Thyroid gland (tissue), 4 donors: ENCODE measurements around the gene FAAP100. TPM values are rescaled to one million over a fixed set of nuclear protein-coding genes. Genes with fewer than 3 reads are reported as not detected.

Experiments used
- DNase-seq, 2 donors: peaks; one replicate each; pipeline ENCODE4 v3.0.0-alpha.2; 2019
- H3K27ac ChIP-seq, 3 donors: fragments of 200-600 bp; sonication (generic); 1 replicate in 2 of 3; 2 replicates in 1 of 3; pipeline ENCODE4 v1.5.1; 2016 to 2019; ENCODE audit warnings: mild to moderate bottlenecking in 1 of 3, moderate library complexity in 1 of 3
- H3K27me3 ChIP-seq: fragments of 200-600 bp; sonication (generic); one replicate; pipeline ENCODE4 v1.5.1; 2019
- H3K36me3 ChIP-seq, 2 donors: fragments of 200-600 bp; sonication (generic); one replicate each; pipeline ENCODE4 v1.5.1; 2016 to 2019
- H3K4me1 ChIP-seq, 2 donors: fragments of 200-600 bp; sonication (generic); one replicate each; pipeline ENCODE4 v1.5.1; 2017 to 2019
- H3K4me3 ChIP-seq, 3 donors: fragments of 200-600 bp; sonication (generic); replicated peaks in 1 of 3; 1 replicate in 2 of 3; 2 replicates in 1 of 3; pipeline ENCODE4 v1.5.1; 2016; ENCODE audit warnings: mild to moderate bottlenecking in 1 of 3
- H3K9me3 ChIP-seq: fragments of 200-600 bp; sonication (generic); one replicate; pipeline ENCODE4 v1.5.1; 2017
- CTCF ChIP-seq, 6 experiments: fragments of 200-600 bp in 3 of 6; fragments of 450-650 bp in 3 of 6; sonication (generic) in 3 of 6; IDR thresholded peaks; one replicate each; pipeline ENCODE4 v1.5.1; 2016 to 2019; ENCODE audit warnings: antibody characterized with exemption in 6 of 6, mild to moderate bottlenecking in 2 of 6, inconsistent platforms in 1 of 6, moderate library complexity in 1 of 6
- POLR2A ChIP-seq, 2 donors: fragments of 450-650 bp; IDR thresholded peaks; one replicate each; pipeline ENCODE4 v1.6.1; 2017; ENCODE audit warnings: antibody characterized with exemption in 2 of 2, mild to moderate bottlenecking in 2 of 2, moderate library complexity in 1 of 2
- WGBS, 2 donors: methylation state at CpG; one replicate each; pipeline ENCODE4 v1.1.5; 2017; 5-methylcytosine and 5-hydroxymethylcytosine counted together
- intact Hi-C: fragments of 100-400 bp; cut with DNase I; formaldehyde crosslinking; loops from one replicate; pipeline ENCODE4 v1.15.1; 2023
- total RNA-seq, 4 donors: library from RNA; depleted of rRNA; stranded (reverse); fragments of >200 nt; gene quantifications; one replicate each; pipeline ENCODE4 v1.2.3, GENCODE V29; 2016

FAAP100 gene
- total RNA-seq, 4 donors from 2014 or later = 24.1 to 35.2 (median 31.0) TPM

- peak; percentile 81 to 89 for DNase-seq
- peaks cover 14 to 40% of the 10 kb centered on the region in 2 donors for H3K4me1 ChIP-seq
- TF ChIP-seq POLR2A (IDR thresholded peaks at IDR 0.05) (peak in 1 of 2 donors; percentile 33), CTCF (IDR thresholded peaks at IDR 0.05) (peak in 2 of 6 experiments; percentile 1 to 14)
- H3K4me3 ChIP-seq = peak overlapping the region; percentile 38 to 97 (median 72)
- intact Hi-C loops = no loop called here
- no peaks in the 10 kb centered on the region for H3K9me3 ChIP-seq
- H3K27ac ChIP-seq = peak overlapping the region in 2 of 3 donors; percentile 44 to 82
- H3K27me3 ChIP-seq = no peaks in the 10 kb centered on the region
- H3K36me3 ChIP-seq = peaks cover 2 to 4% of the 10 kb centered on the region in 2 donors
- WGBS, 2 donors = 5 to 7% methylated on average over 11 to 18 of the region's 19 CpGs
Measured at GRCh38 chr17:81553018-81553615, 964 bp upstream of the FAAP100 start.

- Histone ChIP-seq H3K36me3 (peaks cover 7 to 15% of the 10 kb centered on the region in 2 donors), H3K4me1 (peaks cover 14 to 34% of the 10 kb centered on the region in 2 donors), H3K4me3 (peak overlapping the region; percentile 38 to 97 (median 72)), H3K27me3 (no peaks in the 10 kb centered on the region), H3K27ac (peak overlapping the region; percentile 31 to 82 (median 42)), H3K9me3 (no peaks in the 10 kb centered on the region)
- TF ChIP-seq POLR2A (IDR thresholded peaks at IDR 0.05) (no peak), CTCF (IDR thresholded peaks at IDR 0.05) (no peak)
- peak; percentile 45 to 52 for DNase-seq
- WGBS, 2 donors = 3 to 13% methylated on average over 8 to 16 of the region's 69 CpGs
- intact Hi-C loops = no loop called here
Measured at GRCh38 chr17:81551458-81552243, 502 bp downstream of the FAAP100 start.

- 74 to 80% methylated on average over 21 to 23 of the region's 27 CpGs for WGBS, 2 donors
- TF ChIP-seq POLR2A (IDR thresholded peaks at IDR 0.05) = no peak
- no peak for TF ChIP-seq CTCF (IDR thresholded peaks at IDR 0.05)
- intact Hi-C loops = no loop called here
- Histone ChIP-seq H3K4me3 (peak overlapping the region in 1 of 3 donors; percentile 97), H3K4me1 (peaks cover 14 to 27% of the 10 kb centered on the region in 2 donors), H3K36me3 (peaks cover 11 to 12% of the 10 kb centered on the region in 2 donors), H3K27me3 (no peaks in the 10 kb centered on the region), H3K27ac (no peak overlapping the region), H3K9me3 (no peaks in the 10 kb centered on the region)
- DNase-seq = no peak
Measured at GRCh38 chr17:81550830-81551457, 1.2 kb downstream of the FAAP100 start.

GRCh38 chr17:81550285-81550684, 1.9 kb downstream of the FAAP100 start:
- TF ChIP-seq CTCF (IDR thresholded peaks at IDR 0.05) = no peak
- TF ChIP-seq POLR2A (IDR thresholded peaks at IDR 0.05) = no peak
- DNase-seq = no peak
- 100% methylated on average over 2 of the region's 15 CpGs; no CpG with 5 or more reads in 1 of the 2 donors for whole genome bisulfite sequencing, 2 donors
- Histone ChIP-seq H3K27me3 (no peaks in the 10 kb centered on the region), H3K36me3 (peaks cover 13 to 15% of the 10 kb centered on the region in 2 donors), H3K9me3 (no peaks in the 10 kb centered on the region), H3K4me3 (no peak overlapping the region), H3K27ac (no peak overlapping the region), H3K4me1 (peaks cover 14 to 21% of the 10 kb centered on the region in 2 donors)
- intact Hi-C loops = no loop called here
